HG02678 (cell line): Measurements from ENCODE around the gene ANKRD49.
A peak's percentile ranks its signal among the peaks of the same experiment; 100 is the strongest.

Experiments used
- ATAC-seq: cut with Tn5 transposase; IDR thresholded peaks from one replicate; pipeline ENCODE4 v1.9.1; 2021; ENCODE audit warnings: mild to moderate bottlenecking, moderate library complexity; ENCODE audit not compliant: unreplicated experiment

Gene ANKRD49, protein sequence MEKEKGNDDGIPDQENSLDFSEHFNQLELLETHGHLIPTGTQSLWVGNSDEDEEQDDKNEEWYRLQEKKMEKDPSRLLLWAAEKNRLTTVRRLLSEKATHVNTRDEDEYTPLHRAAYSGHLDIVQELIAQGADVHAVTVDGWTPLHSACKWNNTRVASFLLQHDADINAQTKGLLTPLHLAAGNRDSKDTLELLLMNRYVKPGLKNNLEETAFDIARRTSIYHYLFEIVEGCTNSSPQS

DNA sequence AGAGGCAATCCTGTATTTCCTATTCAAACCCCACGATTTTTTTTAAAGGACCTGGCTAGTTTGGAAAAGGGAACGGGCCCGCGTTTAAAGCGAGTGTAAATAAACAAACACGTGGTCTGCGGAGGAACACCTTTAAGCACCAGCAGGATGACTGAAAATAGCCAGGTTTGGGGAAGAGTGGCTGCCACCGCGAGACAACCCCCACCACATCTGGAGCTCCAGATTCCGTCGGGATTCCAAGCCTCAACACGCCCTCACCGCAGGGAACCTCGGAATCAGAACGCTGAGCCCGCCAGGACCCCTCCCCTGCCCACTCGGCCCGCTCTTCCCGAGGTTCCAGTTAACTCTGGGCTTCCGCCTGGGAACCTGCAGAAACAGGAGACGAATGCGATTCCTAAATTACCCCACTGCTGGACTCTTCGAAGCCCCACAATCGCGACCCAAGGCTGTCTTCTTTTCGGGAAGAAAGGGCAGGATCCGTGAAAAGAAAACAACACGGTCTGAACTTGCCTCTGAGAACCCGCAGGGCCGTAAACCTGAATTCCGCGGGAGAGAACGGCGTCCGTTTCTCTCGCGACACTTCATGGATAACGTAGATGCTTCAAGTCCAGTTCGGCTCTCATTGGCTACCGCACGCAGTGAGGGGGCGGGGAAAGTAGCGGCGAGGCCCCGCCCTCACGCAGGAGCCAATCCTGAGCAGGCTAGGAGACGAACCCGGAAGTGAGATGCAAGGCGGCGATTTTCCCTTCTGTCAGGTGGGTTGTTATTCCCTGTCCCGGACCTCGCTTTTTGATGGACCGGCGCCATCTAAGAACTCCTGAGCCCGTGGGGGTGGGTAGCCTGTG lies at the start of gene ANKRD49, which contains the start of gene MRE11:
Gene ANKRD49, plus strand, starts transcription at position 704 of the 845 bp plus-strand sequence. CDS start 2,710 bp downstream, outside the sequence.
Gene MRE11, minus strand, starts transcription at position 564 of the 845 bp plus-strand sequence. CDS start 1,043 bp downstream, outside the sequence.
- peak; percentile 99 for ATAC-seq

DNA sequence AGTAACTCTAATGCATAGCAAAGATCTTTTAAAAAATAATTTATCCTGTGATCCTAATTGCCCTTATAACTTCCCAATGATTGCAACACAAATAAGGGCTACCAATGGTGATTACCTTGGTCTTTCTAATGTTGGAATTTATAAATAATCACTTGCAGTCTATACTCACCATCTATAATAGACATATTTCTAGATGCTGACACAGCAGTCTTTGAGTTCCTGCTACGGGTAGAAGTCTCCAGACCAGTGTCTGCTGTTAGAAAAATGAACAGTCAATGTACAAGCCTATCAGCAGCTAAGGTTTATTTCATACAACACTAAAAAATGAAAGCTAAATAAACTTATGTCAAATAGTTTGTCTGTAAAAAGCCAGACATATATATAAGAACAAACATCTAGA lies 48.1 kb upstream of the ANKRD49 start:
- no peak for ATAC-seq

DNA sequence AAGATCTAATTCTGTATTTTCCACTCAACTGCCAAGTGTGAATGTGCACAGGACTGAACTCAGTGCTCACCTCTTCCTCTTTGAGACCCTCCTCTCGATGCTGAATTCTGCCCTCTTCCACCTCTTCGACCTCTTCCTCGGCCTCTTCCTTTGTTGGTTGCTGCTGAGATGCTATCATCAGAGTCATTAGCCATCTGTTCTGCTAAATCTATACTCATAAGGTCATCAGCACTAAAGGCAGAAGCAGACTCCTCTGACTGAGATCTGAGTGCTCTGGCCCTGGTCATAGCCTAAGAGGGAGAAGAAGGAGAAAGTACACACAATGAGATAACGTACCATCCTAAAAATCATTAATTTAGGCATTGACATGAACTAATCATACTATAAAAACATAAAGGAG lies 46.6 kb upstream of the ANKRD49 start:
- no peak for ATAC-seq

DNA sequence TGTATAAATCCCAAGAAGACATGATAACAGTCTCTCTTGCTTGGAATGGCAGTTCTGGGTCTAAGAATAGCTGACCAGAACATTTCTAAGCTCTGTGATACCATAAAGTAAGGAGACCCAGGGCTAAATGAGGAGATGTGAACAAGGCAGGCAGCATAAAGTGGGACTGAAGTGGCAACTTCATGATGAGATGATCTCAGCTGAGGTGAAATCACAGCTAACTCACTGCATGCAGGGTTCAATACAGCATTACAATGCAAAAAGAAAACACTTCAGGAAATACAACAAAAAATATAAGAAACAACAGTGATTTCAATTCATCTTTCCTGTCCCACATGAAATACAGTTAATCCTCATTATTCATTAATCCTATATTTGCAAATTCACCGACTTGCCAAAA lies 44.8 kb upstream of the ANKRD49 start:
- ATAC-seq = no peak

DNA sequence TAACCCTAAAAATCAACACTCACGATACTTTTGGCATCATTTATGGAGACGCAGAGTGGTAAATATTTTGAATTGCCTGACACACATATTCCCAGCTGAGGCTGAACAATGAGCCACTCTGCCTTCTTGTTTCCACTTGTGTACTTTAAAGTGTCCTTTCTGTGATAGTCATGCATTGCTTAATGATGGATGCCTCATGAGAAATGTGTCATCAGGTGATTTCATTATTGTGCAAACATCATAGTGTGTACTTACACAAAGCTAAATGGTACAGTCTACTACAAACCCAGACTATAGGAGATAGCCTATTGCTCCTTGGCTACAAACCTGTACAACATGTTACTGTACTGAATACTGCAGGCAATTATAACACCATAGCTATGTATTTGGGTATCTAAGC lies 44.3 kb upstream of the ANKRD49 start:
- ATAC-seq = no peak

DNA sequence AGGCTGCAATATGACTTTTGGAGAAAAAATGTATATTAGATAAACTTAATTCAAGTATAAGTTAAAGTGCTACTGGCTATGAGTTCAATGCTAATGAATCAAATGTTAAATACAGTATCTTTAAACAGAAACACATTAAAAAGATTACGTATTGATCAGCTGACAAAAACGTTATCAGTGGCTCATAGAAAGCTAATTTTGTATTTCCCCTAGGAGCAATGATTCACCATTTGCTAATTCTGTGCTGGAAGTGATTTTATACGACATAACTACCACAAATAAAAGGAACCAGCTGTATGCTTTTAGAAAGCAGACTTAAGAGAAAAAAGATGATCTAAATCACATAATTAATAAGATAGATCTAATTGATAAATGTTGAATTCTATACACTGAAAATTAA lies 43.7 kb upstream of the ANKRD49 start:
- no peak for ATAC-seq

DNA sequence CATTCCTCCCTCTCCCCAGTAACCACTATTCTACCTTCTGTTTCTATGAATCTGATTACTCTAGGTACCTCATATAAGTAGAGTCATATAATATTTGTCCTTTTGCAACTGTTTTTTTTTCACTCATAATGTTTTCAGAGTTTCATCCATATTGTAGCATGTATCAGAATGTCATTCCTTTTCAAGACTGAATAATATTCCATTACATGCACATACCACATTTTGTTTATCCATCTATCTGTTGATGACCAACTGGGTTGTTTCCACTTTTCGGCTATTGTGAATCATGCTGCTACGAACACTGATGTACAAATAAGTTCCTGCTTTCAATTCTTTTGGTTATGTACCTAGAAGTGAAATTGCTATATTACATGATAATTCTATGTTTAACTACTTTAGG lies 40.8 kb upstream of the ANKRD49 start:
- no peak for ATAC-seq

DNA sequence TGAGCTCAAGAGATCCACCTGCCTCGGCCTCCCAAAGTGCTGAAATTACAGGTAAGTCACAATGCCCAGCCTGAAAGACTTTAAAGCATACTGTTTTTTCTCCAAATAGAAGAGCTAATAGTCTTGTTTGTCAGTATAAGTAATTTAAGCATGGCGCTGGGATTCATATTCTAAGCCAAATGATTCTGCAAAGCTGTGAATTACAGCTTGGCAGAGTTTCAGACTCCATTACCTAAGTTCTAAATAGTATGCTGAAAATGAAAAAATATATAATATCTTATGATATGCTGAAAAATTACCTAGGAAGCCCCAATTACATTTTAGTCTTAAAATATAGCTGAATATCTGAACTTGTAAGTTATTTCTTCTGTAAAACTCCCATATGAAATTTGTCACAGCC lies 39.5 kb upstream of the ANKRD49 start:
- no peak for ATAC-seq

DNA sequence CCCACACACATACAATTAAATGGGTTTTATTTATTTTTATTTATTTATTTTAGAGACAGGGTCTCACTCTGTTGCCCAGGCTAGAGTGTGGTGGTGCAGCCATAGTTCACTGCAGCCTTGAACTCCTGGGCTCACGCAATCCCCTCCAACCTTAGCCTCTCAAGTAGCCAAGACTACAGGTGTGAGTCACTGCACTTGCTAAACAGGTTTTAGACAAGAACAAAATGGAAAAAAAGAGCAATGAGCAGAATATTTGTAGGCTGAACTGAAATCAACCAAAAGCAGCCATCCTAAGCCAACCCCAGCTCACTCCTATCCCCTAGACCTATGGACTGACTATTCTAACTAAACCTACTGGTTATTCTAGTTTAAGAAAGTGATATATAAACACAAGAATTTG lies 37.9 kb upstream of the ANKRD49 start:
- ATAC-seq = no peak

DNA sequence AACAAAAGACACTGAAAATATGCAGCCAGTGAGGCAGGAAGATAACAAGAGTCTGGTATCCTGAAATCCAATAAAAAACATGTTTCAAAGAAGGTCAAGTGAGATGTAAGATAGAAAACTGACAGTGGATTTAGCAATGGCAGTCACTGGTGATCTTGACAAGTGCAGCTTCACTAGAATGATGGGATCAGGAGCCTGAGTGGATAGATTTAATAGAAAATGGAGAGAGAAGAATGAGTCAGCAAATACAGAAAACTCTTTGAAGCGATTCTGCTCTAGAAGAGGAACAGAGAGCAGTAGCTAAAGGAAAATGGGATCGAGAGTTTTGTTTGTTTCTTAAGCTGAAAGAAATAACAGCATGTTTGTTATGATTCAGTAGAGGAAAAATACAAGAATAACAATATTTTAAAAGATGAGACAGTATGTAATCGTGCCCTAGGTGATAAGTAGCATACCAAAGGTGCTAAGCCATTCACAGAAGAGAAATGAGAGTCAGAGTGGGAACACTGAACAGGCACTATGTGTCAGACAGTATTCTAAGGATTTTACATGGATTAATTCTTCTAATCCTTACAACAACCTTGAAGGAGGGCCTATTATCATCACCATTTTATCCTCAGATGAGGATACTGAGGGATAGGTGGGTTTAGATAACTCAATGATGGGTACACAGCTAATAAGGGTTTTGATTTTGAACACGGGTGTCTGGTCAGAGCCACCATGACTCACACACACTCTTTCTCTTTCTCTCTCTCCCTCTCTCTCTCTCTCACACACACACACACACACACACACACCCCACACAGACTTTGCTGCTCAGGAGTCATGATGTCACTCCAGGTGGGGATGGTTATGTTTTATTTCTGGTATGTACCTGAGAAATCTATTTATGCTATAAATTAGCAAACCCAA lies 36.4 kb upstream of the ANKRD49 start:
- ATAC-seq = no peak

DNA sequence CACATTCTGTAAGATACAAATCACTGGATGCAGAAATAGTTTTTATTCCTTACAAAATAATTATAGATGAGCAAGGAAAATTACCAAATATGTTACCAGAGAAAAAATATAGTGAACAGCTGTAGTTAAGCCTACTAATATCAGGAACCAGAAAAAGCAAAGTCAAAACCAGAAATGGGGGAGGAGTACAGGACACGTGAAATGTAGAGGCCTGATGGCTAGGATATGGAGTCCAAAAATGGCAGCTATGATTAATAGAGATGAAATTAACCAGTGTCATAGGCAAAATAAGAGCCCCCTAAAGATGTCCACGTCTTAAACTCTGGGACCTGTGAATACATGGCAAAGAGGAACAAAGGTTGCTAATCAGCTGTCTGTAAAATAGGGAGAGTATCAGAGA lies 34.2 kb upstream of the ANKRD49 start:
- peak; percentile 66 for ATAC-seq

DNA sequence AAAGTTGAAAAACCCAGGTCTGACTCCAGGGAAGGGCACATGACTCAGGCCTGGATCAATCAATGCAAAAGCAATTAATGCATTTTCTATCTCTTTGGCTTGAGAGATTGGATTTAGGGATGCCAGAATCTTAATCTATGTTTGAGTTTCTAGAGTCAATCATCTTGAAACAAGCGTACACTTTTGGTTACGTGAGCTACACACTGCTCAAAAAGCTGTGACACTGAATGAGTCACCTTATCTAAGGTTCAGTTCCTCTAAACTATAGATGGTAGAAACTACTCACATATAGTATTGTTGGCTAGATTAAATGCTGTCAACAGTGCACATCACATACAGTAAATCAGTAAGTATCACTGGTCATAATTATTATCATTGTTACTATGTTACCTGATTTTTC lies 24.4 kb upstream of the ANKRD49 start:
- ATAC-seq = peak; percentile 80

DNA sequence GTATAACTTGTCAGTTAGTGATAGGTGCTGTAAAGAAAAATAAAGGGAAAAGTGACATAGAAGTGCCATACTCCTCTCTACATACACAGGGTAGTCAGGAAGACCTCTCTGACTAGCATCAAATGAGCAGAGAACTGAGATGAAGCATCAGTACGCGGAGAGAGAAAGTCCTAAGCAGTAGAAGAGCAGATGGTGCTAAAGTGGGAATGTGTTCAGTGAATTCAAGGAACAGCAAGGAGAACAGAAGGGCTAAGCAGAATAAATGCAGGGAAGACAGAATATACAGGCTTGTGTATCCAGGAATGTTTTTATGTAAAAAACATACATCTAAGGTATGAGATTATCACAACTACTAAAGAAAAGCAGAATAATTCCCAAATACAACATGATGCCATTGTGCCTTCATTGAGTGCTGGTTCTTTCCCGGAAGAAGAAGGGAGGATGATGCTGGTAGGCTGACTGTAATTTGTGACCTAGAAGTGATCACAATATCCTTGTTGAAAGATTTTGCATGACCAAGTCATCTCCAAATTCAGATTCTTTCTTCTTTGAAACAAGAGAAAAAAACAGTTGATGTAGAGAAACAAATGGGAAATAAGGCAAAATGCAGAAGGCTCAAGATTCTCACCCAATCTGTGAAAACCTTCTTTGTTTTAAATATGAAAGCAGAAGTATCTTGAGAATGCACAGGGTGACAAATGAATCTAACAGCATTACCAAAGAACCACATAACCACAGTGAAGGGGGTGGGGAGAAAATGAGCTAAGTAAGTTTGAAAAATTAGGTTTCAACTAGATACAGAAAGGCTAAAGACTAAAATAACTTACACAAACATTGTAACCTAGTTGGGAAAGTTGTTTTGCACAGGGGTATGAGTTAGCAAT lies 20.6 kb upstream of the ANKRD49 start:
- ATAC-seq = peak; percentile 87

DNA sequence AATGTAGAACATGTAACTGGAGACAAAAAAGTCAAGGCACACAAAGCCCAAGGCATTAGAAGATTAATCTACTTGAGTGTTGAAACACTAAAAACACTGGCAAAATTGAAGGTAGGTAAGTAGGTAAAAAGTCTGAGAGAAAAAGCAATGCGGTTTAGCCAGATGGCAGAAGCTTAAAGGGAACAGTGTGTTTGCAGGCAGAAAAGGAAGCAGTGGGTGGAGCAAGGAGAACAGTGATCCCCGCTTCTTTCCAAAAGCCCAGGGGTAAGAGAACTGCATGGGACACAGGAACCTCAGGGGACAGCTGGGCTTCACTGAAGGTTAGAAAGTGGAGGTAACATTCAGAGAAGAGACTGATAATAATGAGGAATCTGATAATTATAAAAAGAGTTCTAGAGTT lies 16.2 kb upstream of the ANKRD49 start:
- ATAC-seq = no peak

DNA sequence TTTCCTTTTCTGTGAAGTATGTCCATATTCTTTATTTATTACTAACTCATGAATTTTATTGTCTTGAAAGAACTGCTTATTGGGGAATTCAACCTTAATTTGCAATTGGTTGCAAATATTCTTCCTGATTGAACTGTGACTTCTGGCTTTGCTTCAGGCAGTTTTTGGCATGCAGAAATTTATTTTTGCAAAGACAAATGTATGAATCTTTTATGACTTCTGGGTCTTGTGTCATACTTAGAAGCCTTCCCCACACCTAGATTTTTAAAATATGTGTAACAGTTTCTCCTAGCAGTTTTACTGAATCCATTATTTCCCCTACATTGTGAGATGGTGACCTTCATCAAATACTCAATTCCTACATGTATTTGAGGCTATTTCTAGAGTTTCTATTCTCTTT lies 12.4 kb upstream of the ANKRD49 start:
- no peak for ATAC-seq

DNA sequence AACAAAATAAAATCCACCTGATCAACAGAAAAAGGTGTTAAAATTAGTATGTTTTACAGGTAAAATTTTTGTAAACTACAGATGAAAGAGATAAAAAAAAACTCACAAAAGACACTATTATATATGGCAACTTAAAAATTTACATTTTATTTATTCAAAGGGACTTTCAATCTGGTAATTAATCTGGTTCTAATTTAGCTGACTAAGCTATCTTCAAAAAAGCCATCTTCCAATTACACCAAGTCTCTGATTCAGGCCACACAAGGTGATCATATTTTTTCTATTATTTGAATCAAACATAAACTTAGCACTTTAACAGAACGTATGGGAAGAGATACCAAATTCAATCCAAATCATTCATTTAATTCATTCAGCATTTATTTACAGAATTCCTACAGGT lies 7.7 kb upstream of the ANKRD49 start:
- ATAC-seq = no peak

DNA sequence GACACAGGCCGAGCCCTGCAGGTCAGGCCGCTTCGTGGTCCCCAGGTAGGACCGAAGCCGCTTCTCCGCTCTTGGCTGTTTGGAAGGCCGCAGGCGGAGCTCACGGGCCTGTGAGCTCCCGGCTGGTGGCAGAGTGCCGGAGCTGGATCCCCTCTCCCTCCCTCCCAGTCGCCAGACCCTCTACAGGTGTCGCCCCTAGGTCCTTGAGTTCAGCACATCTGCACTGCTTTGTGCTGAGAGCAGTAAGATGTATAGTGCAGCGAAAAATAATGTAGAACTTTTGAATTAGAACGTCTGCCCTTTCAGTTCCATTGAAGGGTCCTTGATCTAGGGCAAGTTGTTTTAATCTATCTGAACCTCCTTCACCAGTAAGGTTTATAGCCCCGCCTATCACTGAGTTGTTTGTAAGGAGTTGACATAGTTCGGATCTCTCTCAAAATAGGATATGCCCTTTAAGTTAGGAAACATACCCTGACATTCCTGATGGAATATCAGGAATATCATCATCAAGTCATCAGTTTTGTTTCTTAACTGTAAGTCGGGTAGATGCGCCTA lies 419 bp downstream of the ANKRD49 start:
- ATAC-seq = peak; percentile 61

DNA sequence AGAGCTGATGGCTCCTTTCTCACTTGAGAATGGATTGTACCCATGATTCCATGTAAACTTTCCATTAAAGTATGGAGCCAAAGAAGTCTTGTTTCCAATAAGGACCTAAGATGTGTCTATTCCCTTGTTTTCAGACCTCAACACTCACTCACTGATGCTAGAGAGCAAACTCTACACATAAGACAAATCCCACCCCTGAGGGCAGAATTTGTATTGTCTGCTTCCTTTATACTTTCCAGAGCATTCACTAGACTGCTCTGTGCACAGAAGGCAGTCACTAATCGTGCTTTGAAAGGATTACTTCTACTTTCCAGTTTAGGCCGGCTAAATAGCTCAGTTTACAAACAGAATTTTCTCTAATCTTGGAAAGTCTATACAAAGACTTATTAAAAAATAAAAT lies 6.4 kb downstream of the ANKRD49 start:
- no peak for ATAC-seq

DNA sequence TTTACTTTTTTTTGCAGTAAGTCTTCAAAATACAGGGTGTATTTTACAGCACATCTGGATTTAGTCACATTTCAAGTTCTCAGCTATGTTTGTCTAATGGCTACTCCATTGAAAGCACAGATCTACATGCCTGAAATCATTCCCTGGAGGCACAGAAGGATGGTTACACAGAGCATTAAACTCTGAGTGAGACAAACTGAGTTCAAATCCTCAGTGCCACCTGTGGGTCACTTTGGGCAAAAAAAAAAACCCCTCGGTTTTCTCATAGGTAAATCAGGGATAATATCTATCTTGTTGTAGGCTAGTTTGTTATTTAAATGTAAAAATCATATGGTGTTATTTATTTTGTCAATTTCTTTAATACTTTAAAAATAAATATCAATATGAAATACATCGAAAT lies 7.7 kb downstream of the ANKRD49 start:
- no peak for ATAC-seq

DNA sequence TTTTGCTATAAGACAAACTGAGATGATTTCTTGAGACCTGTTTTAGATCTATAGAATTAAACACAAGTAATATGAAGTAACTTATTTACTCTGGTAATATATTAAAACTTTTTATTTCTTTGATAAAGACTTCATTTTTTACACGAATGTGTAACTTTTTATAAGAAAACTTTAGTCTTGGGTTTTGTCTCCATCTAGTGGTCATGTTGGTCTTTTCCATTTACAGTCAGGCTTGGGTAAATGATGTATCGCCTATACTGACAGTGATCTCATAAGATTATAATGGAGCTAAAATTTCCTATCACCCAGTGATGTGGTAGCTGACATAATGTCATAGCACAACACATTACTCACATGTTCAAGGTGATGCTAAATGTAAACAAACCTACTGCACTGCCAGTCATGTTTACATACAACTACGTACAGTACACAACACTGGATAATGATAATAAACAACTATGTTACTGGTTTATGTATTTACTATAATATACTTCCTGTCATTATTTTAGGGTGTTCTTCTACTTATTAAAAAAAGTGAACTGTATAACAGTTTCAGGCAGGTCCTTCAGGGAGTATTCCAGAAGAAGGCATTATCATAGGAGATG lies 11.0 kb downstream of the ANKRD49 start:
- peak; percentile 51 for ATAC-seq
